GM21447 (cell line): ENCODE measurements around the gene TTLL3.
A peak's percentile ranks its signal among the peaks of the same experiment; 100 is the strongest.

Experiments
- ATAC-seq: cut with Tn5 transposase; IDR thresholded peaks from one replicate; pipeline ENCODE4 v1.9.1; 2021; ENCODE audit not compliant: unreplicated experiment

Gene TTLL3

DNA sequence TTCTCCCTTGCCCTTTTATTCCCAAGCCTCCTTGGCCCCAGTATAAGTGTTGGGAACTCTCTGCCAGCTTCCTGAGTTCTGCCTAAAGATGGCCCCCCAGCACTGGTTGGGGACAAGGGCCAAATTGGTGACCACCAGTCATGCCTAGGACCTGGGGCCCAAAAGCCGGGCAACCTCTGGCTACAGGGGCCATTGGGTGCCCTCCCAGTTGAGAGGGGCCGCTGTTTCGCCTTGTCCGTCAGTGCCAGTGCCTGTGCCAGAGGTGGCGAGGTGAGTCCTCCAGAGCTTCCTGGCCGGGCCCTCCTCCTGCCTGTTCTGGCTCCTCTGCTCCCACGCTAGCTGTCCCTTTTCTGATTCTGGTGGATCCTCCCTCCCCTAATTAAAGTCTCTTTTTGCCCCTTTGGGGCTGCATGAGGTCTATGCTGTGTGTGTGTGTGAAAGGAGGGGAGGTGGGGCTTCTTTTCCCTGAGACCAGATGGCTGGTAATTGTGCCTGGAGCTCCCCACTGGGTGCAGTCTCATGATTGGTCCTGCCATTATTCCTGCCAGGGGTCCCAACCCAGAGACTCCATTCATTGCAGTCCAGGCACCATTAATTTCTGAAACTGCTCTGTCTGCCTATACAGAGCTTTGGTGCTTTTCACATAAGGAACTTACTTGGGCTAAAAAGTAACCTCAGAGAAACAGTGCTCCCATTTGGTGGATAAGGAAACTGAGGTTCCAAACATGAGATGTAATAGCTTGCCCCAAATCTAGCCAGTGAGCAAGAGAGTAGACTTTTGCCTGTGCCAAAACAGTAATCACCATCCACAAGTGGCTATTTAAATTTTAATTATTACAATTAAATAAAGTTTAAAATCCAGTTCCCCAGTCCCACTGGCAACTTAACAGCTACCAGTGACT, 3.1 kb upstream of the TTLL3 start:
- ATAC-seq: no peak

DNA sequence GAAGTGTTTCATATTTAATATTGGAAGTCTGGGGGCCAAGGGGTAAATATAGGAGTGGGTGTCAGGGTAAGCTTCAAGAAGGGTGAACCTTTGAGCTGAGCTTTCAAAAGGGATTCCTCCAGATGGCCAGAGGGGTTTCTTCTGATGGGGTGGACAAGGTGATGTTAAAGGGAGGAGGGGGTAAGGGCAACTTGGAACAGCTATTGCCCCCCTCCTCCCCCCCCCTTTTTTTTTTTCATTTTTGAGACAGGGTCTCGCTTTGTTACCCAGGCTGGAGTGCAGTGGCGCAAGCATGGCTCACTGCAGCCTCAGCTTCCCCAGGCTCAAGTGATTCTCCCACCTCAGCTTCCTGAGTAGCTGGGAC, 2.1 kb upstream of the TTLL3 start:
- no peak for ATAC-seq

DNA sequence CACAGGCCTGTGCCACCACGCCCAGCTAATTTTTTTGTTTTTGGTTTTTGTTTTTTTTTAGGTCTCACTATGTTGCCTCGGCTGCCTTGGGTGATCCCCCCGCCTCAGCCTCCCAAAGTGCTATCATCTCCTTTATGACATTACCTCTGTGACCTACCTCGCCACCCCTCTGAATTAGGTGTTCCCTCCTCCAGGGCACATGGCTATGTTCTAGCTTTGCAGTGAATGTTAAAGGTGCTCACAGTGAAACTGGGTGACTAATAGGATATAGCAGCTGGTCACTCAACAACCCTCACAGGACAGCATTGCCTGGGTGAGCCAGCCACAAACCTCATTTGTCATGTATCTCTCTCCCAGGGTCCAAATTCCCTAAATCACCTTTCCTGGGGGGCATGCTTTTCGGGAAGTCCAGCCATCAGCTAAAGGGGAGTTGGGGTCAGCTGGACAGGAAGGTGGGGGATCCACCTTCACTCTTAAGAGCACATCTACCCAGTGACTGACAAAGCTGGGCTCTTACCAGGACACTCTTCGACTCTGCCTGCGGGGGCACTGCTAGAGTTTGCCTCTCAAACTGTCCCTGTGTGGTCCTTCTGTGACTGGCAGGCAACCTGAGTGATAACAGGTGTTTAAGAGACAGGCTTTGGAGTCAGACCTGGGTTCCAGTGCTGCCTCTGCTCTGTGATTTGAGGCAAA, 1.6 kb upstream of the TTLL3 start:
- ATAC-seq: peak; percentile 40

DNA sequence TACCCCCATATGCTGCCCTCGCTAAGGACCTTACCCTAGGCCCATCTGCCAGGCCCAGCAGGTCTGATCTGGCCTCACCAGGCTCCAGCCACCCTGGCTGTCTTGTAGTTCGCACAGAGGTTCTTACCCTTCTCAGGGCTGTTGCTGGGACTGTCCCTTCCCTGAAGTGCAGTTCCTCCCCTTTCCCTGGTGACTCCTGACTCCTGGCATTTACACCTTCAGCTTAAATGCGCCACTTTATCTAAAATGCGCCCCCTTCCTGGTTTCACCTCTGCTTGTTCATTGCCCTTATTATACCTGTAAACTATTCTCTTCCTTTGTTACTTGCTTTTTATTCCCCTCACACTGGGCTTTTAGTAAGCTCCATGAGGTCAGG, 835 bp upstream of the TTLL3 start:
- ATAC-seq: peak; percentile 20

DNA sequence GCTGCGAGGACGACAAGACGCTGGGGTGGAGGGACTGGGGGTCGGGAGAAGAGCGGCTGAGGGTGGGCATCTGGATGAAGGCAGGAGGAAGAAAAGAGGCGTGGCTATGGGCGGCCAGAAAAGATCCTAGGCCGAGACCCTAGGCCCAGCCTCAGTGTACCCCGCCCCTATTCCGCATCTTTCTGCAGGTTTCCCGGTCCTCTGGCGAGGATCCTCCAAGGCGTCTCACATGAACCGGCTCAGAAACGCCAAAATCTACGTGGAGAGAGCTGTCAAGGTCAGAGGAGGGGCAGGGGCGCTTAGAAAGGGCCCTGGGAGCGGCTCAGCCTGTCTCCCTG, 340 bp downstream of the TTLL3 start:
- ATAC-seq: no peak

DNA sequence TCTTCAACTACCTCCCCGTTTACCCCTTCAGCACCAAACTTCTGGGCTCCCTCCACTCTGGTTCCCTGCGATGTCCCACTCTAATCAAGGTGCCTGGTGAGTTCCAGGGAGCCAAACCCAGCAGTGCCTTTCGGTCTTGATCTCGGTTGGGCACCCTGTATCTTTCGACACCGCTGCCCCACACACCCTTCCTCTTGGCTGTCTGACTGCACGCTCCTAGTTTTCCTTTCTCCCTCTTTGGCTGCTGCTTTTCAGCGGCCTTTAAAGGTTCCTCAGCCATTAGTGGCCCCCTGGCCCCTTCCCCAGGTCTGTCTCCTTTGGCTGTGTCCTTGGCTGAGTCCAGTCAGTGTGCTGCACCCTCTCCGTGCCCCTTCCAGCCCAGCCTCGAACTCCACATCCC, 784 bp downstream of the TTLL3 start:
- ATAC-seq: no peak

DNA sequence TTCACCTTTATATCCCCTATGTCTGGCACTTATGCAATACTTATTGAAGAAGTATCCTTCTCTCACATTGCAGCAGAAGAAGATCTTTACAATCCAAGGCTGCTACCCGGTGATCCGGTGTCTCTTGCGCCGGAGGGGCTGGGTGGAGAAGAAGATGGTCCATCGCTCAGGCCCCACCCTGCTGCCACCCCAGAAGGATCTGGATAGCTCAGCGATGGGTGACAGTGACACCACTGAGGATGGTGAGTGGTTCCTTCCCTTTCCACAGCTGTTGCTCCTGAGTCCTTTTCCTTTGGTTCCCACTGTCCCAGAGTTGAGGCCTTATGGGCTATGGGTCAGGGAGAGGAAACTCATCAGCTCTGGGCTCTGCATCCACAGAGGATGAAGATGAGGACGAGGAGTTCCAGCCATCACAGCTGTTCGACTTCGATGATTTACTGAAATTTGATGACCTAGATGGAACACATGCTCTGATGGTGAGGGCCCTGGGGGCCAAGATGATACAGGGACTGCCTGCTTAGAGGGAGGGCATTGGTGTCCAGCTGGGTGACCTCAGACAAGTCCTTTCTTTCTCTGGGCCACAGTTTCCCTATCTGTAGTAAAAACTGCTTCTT, 2.9 kb downstream of the TTLL3 start:
- ATAC-seq: no peak

DNA sequence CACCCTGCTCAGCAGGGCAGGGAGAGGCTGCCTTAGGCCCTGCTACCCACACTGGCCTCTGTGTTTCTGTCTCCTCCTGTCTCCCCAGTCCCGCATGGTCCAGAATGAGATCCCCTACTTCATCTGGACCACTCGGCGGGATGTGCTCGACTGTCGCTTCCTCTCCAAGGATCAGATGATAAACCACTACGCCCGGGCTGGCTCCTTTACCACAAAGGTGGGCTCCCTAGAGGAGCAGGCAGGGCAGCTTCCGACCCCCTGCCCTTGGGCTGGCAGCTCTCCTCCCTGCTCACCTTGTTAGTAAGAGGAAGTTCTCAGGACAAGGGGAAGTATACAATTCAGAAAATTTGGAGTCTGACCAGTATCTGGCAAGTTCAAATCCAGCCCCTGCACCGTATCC, 5.9 kb downstream of the TTLL3 start:
- ATAC-seq: no peak

DNA sequence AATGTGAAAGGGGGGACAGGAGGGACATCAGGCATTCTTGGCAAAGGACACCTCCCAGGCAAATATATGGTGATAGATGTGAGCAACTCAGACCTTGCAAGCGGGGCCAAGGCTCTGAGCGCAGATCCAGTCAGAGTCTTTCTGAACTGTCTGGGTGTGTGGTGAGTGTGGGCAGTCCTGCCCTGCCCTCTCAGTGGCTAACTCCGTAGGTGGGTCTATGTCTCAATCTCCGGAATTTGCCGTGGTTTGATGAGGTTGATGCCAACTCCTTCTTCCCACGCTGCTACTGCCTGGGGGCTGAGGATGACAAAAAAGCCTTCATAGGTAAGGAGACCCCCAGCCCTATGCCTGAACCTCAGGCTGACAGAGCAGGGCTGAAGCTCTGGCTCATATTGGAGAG, 7.4 kb downstream of the TTLL3 start:
- ATAC-seq: no peak

DNA sequence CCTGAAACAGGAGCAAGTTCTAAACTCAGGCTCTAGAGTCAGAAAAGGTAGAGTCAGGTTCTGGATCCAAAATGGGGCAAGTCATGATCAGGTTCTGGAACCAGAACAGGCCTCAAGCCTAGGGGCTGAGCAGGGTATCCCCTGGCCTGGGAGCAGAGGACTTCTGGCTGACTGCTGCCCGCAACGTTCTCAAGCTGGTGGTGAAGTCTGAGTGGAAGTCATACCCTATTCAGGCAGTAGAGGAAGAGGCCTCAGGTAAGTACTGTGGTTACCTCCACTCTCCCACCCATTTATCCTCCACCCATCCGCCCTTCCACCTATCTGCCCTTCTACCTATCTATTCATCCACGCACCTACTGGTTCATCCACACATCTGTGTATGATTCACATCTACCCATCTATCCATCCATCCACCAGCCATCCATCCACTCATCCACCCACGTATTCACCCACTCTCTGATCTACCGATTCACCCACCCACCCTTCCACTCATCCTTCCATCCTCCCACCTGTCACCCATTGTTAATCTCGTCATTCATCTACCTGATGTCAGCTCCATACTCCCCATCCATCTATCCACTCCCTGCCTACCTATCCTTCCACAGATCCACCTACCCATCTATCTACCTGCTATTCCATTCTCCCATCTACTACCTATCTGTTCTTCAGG, 8.7 kb downstream of the TTLL3 start:
- ATAC-seq: no peak

DNA sequence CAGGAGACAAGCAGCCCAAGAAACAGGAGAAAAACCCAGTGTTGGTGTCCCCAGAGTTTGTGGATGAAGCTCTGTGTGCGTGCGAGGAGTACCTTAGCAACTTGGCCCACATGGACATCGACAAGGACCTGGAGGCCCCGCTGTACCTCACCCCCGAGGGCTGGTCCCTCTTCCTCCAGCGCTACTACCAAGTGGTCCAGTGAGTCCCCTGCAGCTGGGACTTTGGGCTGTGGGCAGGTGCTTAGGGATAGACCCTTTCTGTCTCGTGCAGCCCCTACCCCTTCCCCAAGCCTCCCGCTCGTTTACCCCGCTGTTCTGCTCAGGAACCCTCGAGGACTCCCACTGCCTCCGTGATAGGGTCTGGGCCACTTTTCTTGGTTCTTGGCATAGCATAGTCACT, 10.5 kb downstream of the TTLL3 start:
- ATAC-seq: no peak

DNA sequence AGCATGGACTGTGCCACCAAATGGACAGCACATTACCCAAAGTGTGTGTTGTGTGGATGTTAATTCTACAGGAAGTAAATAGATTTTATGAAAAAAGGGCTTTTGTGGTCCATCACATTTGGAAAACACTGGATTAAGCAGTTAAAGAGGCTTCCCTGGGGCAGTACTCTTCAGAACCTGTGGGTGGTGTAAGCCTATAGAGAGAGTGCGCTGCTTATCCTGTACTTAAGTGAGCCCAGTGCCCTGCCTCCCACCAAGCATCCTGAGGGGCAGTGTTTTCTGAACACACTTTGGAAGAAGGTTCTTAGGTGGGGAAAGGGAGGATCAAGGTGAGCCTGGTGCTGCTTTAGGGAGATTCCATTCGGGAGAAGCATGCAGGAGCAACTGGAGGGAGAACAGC, 10.9 kb downstream of the TTLL3 start:
- no peak for ATAC-seq

DNA sequence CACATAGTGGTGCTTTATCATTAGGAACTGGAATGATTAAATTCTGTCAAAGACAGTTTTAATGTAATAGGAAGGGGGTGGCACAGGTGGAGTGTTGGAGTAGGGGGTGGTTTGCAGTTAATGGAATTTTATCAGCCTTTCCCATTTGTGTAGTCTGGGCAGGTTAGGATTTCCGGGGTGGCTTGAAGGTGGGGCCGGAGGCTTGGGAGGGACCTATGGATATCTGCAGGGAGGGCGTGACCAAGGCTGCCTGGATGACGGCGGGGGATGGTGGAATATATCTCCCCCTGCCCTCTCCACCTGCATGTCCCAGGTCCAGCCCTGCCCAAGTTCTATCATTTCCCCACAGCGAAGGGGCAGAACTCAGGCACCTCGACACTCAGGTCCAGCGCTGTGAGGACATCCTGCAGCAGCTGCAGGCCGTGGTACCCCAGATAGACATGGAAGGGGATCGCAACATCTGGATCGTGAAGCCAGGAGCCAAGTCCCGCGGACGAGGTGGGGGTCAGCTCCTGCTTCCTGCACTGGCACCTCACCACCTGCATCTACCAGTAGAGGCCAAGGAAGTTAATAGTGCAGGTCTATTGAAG, 15.5 kb downstream of the TTLL3 start:
- no peak for ATAC-seq

DNA sequence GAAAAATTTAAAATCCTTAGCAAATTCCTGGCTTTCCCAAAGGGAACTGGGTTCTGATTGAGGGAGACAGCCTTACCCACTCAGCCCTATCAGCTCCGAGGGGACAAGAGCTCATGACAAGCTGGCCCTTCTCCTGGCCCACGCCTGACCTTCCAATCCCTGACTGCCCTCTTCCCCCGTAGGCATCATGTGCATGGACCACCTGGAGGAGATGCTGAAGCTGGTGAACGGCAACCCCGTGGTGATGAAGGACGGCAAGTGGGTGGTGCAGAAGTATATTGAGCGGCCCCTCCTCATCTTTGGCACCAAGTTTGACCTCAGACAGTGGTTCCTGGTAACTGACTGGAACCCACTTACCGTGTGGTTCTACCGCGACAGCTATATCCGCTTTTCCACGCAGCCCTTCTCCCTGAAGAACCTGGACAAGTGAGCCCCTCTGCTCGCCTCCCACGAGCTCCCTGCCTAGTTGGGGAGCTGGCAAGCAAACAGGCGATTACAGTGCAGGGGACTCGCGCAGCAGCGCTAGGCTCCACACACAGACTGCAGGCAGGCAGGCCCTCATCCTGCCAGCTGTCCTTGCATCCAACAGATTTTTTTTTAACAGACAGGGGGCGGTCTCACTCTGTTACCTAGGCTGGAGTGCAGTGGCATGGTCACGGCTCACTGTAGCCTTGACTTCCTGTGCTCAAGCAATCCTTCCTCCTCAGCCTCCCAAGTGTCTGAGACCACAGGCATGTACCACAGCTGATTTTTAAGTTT, 16.9 kb downstream of the TTLL3 start:
- no peak for ATAC-seq

DNA sequence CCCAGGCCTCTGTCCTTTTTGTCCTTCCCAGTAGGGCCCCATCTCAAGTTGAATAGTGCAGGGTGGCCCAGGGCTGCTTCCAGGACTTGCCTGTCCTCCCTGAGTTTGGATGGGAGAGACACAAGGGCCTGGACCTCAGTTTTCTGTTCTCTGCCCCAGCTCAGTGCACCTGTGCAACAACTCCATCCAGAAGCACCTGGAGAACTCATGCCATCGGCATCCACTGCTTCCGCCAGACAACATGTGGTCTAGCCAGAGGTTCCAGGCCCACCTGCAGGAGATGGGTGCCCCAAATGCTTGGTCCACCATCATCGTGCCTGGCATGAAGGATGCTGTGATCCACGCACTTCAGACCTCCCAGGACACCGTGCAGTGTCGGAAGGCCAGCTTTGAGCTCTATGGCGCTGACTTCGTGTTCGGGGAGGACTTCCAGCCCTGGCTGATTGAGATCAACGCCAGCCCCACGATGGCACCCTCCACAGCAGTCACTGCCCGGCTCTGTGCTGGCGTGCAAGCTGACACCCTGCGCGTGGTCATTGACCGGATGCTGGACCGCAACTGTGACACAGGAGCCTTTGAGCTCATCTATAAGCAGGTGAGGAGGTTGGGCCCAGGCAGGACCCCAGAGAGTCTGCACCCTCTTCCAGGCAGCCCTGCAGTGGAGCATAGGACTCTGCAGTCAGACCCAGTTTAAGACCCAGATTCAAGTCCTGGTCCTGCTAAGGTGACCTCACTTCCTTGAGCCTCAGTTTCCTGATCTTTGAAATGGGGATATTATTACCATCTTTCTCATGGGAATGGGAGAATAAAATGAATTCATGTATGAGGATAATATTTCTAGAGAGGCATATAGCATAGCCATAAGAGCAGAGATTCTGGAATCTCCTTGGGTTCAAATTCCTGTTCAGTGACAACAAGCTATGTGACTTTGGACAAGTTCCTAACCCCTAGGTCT, 19.0 kb downstream of the TTLL3 start:
- no peak for ATAC-seq

DNA sequence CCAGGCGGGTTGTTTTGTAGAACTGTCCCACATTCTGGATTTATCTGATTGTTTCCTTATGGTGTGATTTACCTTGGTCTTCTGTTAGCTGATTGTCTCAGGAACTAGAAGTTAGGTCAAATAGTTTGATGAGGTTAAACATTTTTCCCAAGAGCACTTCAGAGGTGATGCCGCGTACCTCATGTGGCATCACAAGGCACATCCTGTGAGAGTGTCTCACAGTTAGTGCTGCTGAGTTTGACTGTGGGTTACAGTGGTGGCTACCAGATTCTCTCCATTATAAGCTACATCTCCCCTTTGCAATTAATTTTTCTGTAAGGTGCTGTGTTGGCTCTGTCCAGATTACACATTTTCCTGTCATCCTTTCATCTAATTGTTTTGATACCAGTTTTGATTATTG, 21.2 kb downstream of the TTLL3 start:
- no peak for ATAC-seq

DNA sequence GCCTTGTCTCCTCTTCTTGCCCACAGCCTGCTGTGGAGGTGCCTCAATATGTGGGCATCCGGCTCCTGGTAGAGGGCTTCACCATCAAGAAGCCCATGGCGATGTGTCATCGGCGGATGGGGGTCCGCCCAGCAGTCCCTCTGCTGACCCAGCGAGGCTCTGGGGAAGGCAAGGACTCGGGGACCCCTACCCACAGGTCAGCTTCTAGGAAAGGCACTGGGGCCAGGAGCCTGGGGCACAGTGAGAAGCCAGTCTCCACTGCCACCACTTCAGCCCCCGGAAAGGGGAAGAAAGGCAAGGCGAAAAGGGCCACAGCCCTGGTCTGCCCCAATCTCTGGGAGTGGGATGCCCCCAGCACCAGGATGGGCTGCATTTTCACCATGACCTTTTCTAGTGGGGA, 23.0 kb downstream of the TTLL3 start:
- no peak for ATAC-seq

DNA sequence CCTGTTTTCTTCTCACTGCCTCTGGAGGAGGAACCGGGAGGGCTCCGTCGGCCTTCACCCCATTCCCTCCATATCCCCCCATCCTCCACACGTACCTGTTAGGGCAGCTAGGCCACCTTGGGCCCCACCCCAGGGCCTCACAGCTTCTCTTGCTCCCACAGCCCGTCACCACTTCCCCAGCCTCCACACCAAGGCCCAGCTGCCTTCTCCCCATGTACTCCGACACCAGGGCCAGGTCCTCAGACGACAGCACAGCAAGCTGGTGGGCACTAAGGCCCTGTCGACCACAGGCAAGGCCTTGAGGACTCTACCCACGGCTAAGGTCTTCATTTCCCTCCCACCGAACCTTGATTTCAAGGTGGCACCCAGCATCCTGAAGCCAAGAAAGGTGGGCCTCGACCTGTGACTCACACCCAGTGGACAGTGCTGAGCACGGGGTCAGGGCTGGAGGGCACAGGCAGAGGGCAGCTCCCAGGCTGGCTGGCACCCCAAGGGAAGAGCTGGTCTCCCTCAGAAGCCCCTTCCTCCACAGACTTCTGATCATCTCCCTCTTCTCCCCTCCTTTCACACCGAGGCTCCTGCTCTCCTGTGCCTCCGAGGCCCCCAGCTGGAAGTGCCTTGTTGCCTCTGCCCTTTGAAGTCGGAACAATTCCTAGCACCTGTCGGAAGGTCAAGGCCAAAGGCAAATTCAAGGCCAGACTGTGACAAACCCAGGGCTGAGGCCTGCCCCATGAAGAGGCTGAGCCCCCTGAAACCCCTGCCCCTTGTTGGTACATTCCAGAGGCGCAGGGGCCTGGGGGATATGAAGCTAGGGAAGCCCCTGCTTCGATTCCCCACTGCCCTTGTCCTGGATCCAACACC, 24.7 kb downstream of the TTLL3 start:
- no peak for ATAC-seq
